Trophoblast cell (in vitro differentiated cells and primary cell): ENCODE measurements around the gene CAB39.

Source experiments
- DNase-seq, 2 donors: peaks; one replicate each; pipeline ENCODE4 v3.0.0-alpha.2; 2016
- H2AFZ ChIP-seq: 2 replicates; pipeline ENCODE4 v1.6.1; 2013; ENCODE audit warnings: low read length, moderate library complexity, mild to moderate bottlenecking; ENCODE audit not compliant: insufficient read depth, poor library complexity
- H2AK5ac ChIP-seq: 2 replicates; pipeline ENCODE4 v1.6.1; 2013; ENCODE audit warnings: mild to moderate bottlenecking, low read length
- H2BK120ac ChIP-seq: 2 replicates; pipeline ENCODE4 v1.6.1; 2013; ENCODE audit warnings: low read length, mild to moderate bottlenecking, moderate library complexity; ENCODE audit not compliant: insufficient read depth, poor library complexity
- H2BK12ac ChIP-seq: 2 replicates; pipeline ENCODE4 v1.6.1; 2013; ENCODE audit warnings: mild to moderate bottlenecking, low read length, moderate library complexity
- H2BK5ac ChIP-seq: 2 replicates; pipeline ENCODE4 v1.6.1; 2013; ENCODE audit warnings: low read length, low read depth, moderate library complexity, mild to moderate bottlenecking; ENCODE audit not compliant: poor library complexity
- H3K14ac ChIP-seq: 2 replicates; pipeline ENCODE4 v1.6.1; 2013; ENCODE audit warnings: mild to moderate bottlenecking, low read length
- H3K18ac ChIP-seq: 2 replicates; pipeline ENCODE4 v1.6.1; 2013; ENCODE audit warnings: mild to moderate bottlenecking, low read length
- H3K23ac ChIP-seq: 2 replicates; pipeline ENCODE4 v1.6.1; 2013; ENCODE audit warnings: low read length
- H3K27ac ChIP-seq: 2 replicates; pipeline ENCODE4 v1.5.1; 2013; ENCODE audit warnings: low read depth, mild to moderate bottlenecking, inconsistent platforms, low read length, moderate library complexity
- H3K27me3 ChIP-seq: 2 replicates; pipeline ENCODE4 v1.6.1; 2013; ENCODE audit warnings: inconsistent platforms, mild to moderate bottlenecking, low read length, moderate library complexity; ENCODE audit not compliant: insufficient read depth
- H3K36me3 ChIP-seq, 2 experiments: 1 replicate in 1 of 2; 2 replicates in 1 of 2; pipeline ENCODE4 v1.6.1; 2013; ENCODE audit warnings: low read length in 2 of 2, mild to moderate bottlenecking in 2 of 2, moderate library complexity in 1 of 2; ENCODE audit not compliant: insufficient read depth in 2 of 2, control insufficient read depth in 1 of 2
- H3K4ac ChIP-seq: 2 replicates; pipeline ENCODE4 v1.6.1; 2013; ENCODE audit warnings: low read depth, mild to moderate bottlenecking, low read length, moderate library complexity
- H3K4me1 ChIP-seq, 2 experiments: 1 replicate in 1 of 2; 2 replicates in 1 of 2; pipeline ENCODE4 v1.6.1; 2013; ENCODE audit warnings: low read length in 2 of 2, mild to moderate bottlenecking in 2 of 2, moderate library complexity in 1 of 2; ENCODE audit not compliant: insufficient read depth in 2 of 2, control insufficient read depth in 1 of 2
- H3K4me2 ChIP-seq: 2 replicates; pipeline ENCODE4 v1.6.1; 2013; ENCODE audit warnings: inconsistent platforms, mild to moderate bottlenecking, low read length, moderate library complexity
- H3K4me3 ChIP-seq: 2 replicates; pipeline ENCODE4 v1.5.1; 2013; ENCODE audit warnings: mild to moderate bottlenecking, low read depth, low read length, inconsistent platforms
- H3K79me1 ChIP-seq: one replicate; pipeline ENCODE4 v1.6.1; 2013; ENCODE audit warnings: low read length
- H3K79me2 ChIP-seq: 2 replicates; pipeline ENCODE4 v1.6.1; 2013; ENCODE audit warnings: low read length, mild to moderate bottlenecking; ENCODE audit not compliant: control insufficient read depth, insufficient read depth, poor library complexity
- H3K9ac ChIP-seq: 2 replicates; pipeline ENCODE4 v1.6.1; 2013; ENCODE audit warnings: mild to moderate bottlenecking, low read length
- H3K9me3 ChIP-seq: 2 replicates; pipeline ENCODE4 v1.6.1; 2013; ENCODE audit warnings: low read depth, mild to moderate bottlenecking, control low read depth, inconsistent platforms, low read length; ENCODE audit not compliant: insufficient read depth
- H4K12ac ChIP-seq: 2 replicates; pipeline ENCODE4 v1.6.1; 2013; ENCODE audit warnings: low read depth, mild to moderate bottlenecking, low read length, moderate library complexity
- H4K8ac ChIP-seq: 2 replicates; pipeline ENCODE4 v1.6.1; 2013; ENCODE audit warnings: low read depth, mild to moderate bottlenecking, low read length, moderate library complexity
- H4K91ac ChIP-seq: one replicate; pipeline ENCODE4 v1.6.1; 2013; ENCODE audit warnings: low read depth, mild to moderate bottlenecking, low read length, moderate library complexity
- WGBS: extraction: QIAGEN DNeasy Blood & Tissue Kit; methylation state at CpG from one replicate; pipeline ENCODE4 v1.1.7; 2013; ENCODE audit warnings: missing lambda C conversion rate; ENCODE audit not compliant: insufficient read length, insufficient coverage; ENCODE audit errors: extremely low coverage; 5-methylcytosine and 5-hydroxymethylcytosine counted together

CAB39 gene

DNA sequence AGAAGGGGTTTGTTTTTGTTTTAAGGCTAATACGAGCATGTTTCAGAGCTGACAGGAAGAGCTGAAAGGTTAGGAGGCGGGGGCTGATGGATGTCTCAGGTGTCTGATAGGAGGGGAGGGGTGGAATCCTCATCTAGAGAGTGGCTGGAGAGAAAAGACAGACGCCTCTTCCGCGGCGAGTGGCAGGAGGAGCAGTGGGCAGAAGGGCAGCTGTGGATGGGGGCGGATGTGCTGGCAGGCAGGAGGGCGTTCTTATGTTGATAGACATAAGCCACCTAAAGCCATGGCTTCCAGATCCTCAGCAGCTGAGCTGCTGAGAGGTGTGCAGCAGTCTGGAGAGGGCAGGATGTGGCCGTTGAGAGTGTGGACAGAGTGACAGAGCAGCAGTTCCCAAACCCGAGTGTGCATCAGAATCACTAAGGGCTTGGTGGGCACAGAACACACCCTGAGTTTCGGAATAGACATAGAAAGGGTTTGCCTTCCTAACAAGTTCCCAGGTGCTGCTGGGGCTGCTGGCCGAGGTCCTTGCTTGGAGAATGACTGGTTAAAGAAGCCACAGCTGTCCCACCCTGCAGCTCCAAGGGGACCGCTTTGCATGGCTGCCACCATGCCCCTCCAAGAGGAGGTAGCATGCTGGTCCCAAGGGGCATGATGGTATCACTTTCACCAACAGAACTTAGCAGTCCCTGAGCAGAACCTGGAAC is 149.1 kb downstream of the CAB39 start:
- no peak overlapping the region for H2BK120ac ChIP-seq
- no peak overlapping the region for H3K23ac ChIP-seq
- no peak overlapping the region for H2BK5ac ChIP-seq
- H2BK12ac ChIP-seq: no peak overlapping the region
- H2AK5ac ChIP-seq: no peak overlapping the region
- H3K4me1 ChIP-seq: peaks cover 7 to 16% of the 10 kb centered on the region in 2 experiments
- WGBS: no CpG with 5 or more reads among the region's 13 CpGs
- no peak overlapping the region for H3K4me2 ChIP-seq
- H3K4me3 ChIP-seq: no peak overlapping the region
- no peaks in the 10 kb centered on the region for H3K27me3 ChIP-seq
- H3K79me1 ChIP-seq: peaks cover 13% of the 10 kb centered on the region
- H3K79me2 ChIP-seq: peaks cover 13% of the 10 kb centered on the region
- no peak overlapping the region for H4K8ac ChIP-seq
- no peak overlapping the region for H3K27ac ChIP-seq
- no peak overlapping the region for H3K9ac ChIP-seq
- no peak overlapping the region for H4K12ac ChIP-seq
- no peak for DNase-seq
- no peak overlapping the region for H3K18ac ChIP-seq
- H4K91ac ChIP-seq: no peak overlapping the region
- no peak overlapping the region for H2AFZ ChIP-seq
- H3K14ac ChIP-seq: no peak overlapping the region
- no peak overlapping the region for H3K4ac ChIP-seq
- no peaks in the 10 kb centered on the region for H3K9me3 ChIP-seq
- peaks cover 0 to 2% of the 10 kb centered on the region in 2 experiments for H3K36me3 ChIP-seq

DNA sequence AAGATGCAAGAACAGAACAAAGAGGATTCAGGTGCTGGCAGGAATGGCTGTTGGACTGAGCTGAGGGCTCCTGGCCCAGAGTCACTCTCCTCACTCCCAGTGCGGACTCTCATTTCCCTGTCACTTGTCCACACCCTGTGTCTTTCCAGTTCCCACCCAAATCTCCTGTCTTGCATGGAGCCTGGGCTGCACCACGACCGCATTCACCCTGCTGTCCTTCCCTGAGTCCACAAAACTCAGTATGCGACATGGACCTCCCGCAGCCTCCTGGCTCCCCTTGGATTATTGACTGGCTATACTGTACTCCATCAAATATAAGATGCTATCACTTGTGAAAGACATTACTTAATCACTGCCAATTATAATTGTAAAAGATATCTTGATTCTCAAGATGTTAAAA is 149.7 kb downstream of the CAB39 start:
- Histone ChIP-seq H3K18ac (no peak overlapping the region), H3K14ac (no peak overlapping the region), H4K12ac (no peak overlapping the region), H2BK5ac (no peak overlapping the region), H3K79me1 (peaks cover 13% of the 10 kb centered on the region), H3K4ac (no peak overlapping the region), H3K4me3 (no peak overlapping the region), H2AK5ac (no peak overlapping the region), H2BK12ac (no peak overlapping the region), H3K27ac (no peak overlapping the region), H3K9ac (no peak overlapping the region), H4K8ac (no peak overlapping the region), H3K23ac (no peak overlapping the region), H3K36me3 (peaks cover 0 to 3% of the 10 kb centered on the region in 2 experiments), H3K4me2 (no peak overlapping the region), H3K4me1 (peaks cover 13 to 22% of the 10 kb centered on the region in 2 experiments), H4K91ac (no peak overlapping the region), H2BK120ac (no peak overlapping the region), H3K9me3 (no peaks in the 10 kb centered on the region), H3K79me2 (peaks cover 15% of the 10 kb centered on the region), H2AFZ (no peak overlapping the region), H3K27me3 (no peaks in the 10 kb centered on the region)
- no peak for DNase-seq
- no CpG with 5 or more reads among the region's 5 CpGs for WGBS

DNA sequence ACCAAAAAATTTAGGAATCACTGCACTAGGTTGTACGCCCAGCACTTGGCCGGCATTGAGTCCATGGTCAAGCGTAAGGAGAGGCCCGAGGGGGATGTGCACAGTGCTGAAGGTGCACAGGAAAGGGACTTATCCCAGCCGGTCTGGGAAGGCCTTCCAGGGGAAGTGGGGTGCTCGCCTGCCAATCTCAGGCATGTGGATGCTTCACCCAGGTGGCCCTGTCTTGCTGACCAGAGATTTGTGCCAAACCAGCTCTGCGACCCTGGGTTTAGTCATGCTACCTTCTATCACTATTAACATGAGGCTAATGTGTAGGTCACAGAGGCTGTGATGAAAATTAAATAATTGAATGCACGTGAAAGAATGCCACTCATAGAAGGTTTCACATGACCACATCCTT is 150.4 kb downstream of the CAB39 start:
- no peak for DNase-seq
- Histone ChIP-seq H3K4me1 (peaks cover 17 to 26% of the 10 kb centered on the region in 2 experiments), H2BK5ac (no peak overlapping the region), H2AK5ac (no peak overlapping the region), H3K23ac (no peak overlapping the region), H3K4me3 (no peak overlapping the region), H3K27ac (no peak overlapping the region), H3K79me1 (peaks cover 13% of the 10 kb centered on the region), H3K18ac (no peak overlapping the region), H4K12ac (no peak overlapping the region), H4K8ac (no peak overlapping the region), H3K14ac (no peak overlapping the region), H4K91ac (no peak overlapping the region), H3K36me3 (peaks cover 0 to 3% of the 10 kb centered on the region in 2 experiments), H3K4ac (no peak overlapping the region), H2AFZ (no peak overlapping the region), H3K9me3 (no peaks in the 10 kb centered on the region), H2BK120ac (no peak overlapping the region), H2BK12ac (no peak overlapping the region), H3K9ac (no peak overlapping the region), H3K79me2 (peaks cover 15% of the 10 kb centered on the region), H3K4me2 (no peak overlapping the region), H3K27me3 (no peaks in the 10 kb centered on the region)
- no CpG with 5 or more reads among the region's 8 CpGs for whole genome bisulfite sequencing

DNA sequence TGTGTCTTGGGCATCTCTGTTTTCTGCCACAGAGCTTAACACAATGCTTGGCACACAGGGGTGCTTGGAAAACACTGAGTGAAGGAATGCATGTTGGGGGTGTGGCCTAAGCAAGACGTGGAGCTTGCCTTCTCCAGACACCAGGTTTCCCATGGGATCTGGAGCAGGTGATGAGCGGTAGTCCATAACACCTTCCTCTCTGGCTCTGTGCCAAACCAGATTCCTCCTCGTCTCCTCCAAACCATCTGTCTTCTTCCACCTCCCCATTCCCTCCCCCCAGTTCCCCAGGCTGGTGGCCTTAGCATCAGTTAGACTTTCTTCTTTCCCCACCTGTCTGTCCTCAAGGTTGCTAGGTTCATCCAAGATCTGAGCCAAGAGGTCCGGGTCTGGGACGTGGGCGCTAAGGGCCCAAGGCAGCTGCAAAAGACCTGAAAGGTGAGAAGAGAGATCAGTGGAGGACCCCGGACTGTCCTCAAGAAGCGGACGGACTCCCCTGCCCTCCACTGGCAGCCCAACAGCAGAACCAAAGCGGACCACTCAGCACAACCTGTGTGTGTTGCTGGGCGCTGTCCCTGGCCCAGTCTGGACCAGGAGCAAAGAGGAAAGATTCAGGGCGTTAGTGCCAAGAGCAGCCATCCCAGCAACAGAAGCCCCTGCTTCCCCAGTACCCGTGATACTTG is 150.9 kb downstream of the CAB39 start:
- H3K79me1 ChIP-seq: peaks cover 17% of the 10 kb centered on the region
- no CpG with 5 or more reads among the region's 13 CpGs for WGBS
- no peak overlapping the region for H2BK5ac ChIP-seq
- no peaks in the 10 kb centered on the region for H3K27me3 ChIP-seq
- no peak overlapping the region for H2AFZ ChIP-seq
- H3K9ac ChIP-seq: no peak overlapping the region
- no peak overlapping the region for H3K27ac ChIP-seq
- H3K4me2 ChIP-seq: no peak overlapping the region
- no peak overlapping the region for H2AK5ac ChIP-seq
- H3K4ac ChIP-seq: no peak overlapping the region
- H3K14ac ChIP-seq: no peak overlapping the region
- no peak overlapping the region for H3K23ac ChIP-seq
- H4K8ac ChIP-seq: no peak overlapping the region
- H2BK12ac ChIP-seq: no peak overlapping the region
- peaks cover 15% of the 10 kb centered on the region for H3K79me2 ChIP-seq
- peaks cover 22 to 32% of the 10 kb centered on the region in 2 experiments for H3K4me1 ChIP-seq
- peaks cover 0 to 4% of the 10 kb centered on the region in 2 experiments for H3K36me3 ChIP-seq
- DNase-seq: no peak
- no peak overlapping the region for H2BK120ac ChIP-seq
- H4K91ac ChIP-seq: no peak overlapping the region
- H4K12ac ChIP-seq: no peak overlapping the region
- no peak overlapping the region for H3K18ac ChIP-seq
- no peaks in the 10 kb centered on the region for H3K9me3 ChIP-seq
- H3K4me3 ChIP-seq: no peak overlapping the region
